Erythroblast (primary cell): ENCODE measurements around the gene GP2.
"Not testable (repeated sequence)": the region's sequence is repeated elsewhere in the genome, so short reads cannot be mapped to it uniquely, and the experiment has no call there.

Experiments used
- DNase-seq, 2 experiments: peaks; one replicate each; lab custom pipeline; 2025; lab: John Stamatoyannopoulos, UW
- GATA1 ChIP-seq: IDR thresholded peaks from 2 replicates; pipeline ENCODE4 v1.6.1; 2011; ENCODE audit warnings: low read depth, mild to moderate bottlenecking, control low read depth, low read length, moderate library complexity
- POLR2A ChIP-seq: IDR thresholded peaks from 2 replicates; pipeline ENCODE4 v1.6.1; 2011; ENCODE audit warnings: mild to moderate bottlenecking, low read length

GP2 gene

DNA sequence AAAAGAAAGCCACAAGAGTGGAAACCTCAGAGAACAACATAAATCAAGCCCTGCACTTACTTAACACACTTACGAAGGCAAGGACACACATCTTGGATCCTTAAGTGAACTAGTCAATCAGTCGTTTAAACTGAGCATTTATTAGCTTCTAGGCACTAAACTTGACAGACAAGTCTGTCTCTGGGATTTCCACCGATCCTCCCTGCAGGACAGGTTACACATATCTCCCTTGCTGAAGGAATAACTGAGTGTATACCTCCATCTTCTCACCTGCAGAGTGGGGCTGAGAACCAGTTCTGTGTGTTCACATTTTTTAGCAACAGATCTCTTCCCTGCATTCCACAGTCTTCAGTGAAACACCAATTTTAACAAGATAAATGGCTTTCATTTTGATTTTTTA, 8.9 kb downstream of the GP2 start:
- no peak for TF ChIP-seq POLR2A
- no peak for TF ChIP-seq GATA1

DNA sequence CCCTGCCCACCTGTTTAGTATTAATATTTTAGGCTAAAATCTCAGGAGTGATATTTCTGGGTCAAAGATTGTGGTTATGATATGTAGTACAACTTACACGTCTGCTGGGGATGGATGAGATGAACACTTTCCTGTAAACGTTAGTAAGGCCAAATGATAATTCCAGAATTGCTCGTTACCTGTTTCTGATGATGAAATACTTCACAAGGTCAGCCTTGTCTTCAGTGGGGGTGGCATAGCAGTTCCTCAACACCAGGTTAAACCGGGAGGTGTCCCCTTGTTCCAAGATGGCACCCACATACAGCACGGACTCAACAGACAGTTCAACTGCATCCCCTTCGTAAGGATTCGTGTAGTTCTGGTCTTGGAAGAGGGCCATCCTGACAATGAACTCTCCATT, 9.3 kb downstream of the GP2 start:
- TF ChIP-seq POLR2A, result no peak
- TF ChIP-seq GATA1, result no peak
- no peak for DNase-seq

More for the DNA sequence above, 8.9 kb downstream of the GP2 start:
- DNase-seq, result no peak

DNA sequence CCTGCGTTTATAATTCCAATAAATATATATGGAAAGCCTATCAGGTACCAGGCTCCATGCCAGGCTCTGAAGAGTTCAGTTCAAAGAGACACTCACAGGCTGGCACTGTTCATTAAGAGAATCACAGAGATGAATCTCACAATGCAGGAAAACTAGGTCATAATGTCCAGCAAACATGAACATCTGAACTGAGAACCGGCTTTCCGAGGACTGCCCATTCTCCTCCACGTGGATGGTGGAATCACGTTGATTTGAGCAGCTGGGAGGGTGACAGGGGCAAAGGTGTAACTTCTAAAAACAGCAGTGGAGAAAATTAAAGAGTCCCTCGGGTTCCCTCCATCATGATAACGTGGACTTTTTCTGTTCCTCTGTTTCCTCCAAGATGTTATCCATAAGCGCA, 10.2 kb downstream of the GP2 start:
- TF ChIP-seq GATA1 (no peak), POLR2A (no peak)
- no peak for DNase-seq

DNA sequence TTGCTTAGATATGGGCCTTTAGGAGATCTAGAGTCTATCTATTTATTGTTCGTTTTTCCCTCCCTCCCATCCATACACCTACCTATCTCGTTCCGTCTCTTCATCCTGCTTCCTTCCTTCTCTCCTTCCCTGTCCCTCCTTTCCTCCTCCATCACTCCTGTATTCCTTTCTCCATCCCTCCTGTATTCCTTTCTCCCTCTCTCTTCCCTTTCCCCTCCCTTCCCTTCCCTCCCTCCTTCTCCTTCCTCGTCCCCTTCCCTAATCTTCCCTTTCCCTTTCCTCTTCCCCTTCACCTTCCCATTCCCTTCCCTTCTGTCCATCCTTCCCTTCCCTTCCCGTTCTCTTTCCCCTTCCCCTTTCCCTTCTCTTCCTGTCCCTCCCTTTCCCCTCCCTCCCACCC, 10.6 kb downstream of the GP2 start:
- DNase-seq, result no peak
- TF ChIP-seq GATA1 (no peak), POLR2A (no peak)

DNA sequence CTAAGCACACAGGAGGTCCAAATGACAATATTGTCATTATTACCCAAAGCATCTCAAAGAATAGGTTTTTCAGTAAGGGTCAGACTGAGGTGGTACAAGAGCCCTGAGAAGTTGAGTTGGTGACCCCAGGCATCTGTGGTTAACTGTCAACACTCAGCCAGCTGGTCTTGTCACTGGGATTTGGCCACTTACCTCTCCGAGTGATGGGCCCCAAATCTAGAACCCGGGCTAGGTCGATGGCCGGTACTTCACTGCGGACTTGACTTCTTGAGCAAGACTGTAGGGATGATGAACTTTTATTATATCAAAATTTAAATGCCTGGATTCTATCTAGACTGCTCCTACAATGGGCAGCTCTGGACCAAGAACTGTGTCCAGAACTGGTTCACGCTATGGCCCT, 11.5 kb downstream of the GP2 start:
- no peak for DNase-seq
- TF ChIP-seq POLR2A (no peak), GATA1 (no peak)

DNA sequence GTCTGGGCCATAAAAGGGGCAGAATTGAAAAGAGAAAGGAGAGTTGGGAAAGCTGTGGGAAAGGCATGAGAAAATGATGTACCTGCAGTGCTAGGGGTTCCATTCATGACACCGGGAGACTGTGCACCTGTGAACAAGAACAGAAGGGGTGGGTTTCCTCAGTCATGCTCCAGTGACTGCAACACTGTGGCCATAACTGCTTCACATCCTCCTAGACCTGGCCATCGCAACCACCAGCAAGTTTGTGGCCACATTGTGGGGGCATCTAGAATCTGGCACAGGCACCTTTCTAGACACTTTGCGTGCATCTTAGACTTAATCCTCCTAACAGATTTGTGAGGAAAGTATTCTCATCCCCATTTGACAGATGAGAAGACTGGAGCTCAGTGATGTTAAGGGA, 12.7 kb downstream of the GP2 start:
- no peak for TF ChIP-seq GATA1
- TF ChIP-seq POLR2A, result no peak
- no peak for DNase-seq

DNA sequence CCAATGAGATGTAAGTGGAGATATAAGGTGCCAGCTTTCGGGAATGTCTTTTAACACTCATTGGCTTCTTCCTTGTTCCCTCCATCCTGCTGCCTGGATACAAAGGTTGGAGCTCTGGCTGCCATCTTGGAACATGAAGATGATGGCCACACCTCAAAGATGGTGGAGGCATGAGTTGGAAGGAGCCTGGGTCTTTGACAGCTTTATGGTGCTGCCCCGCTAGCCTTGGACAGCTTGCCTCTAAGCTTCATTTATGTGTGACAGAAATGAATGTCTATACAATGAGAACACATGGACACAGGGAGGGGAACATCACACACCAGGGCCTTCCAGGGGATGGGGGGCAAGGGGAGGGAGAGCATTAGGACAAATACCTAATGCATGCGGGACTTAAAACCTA, 13.6 kb downstream of the GP2 start:
- TF ChIP-seq POLR2A, result no peak
- DNase-seq, result no peak

DNA sequence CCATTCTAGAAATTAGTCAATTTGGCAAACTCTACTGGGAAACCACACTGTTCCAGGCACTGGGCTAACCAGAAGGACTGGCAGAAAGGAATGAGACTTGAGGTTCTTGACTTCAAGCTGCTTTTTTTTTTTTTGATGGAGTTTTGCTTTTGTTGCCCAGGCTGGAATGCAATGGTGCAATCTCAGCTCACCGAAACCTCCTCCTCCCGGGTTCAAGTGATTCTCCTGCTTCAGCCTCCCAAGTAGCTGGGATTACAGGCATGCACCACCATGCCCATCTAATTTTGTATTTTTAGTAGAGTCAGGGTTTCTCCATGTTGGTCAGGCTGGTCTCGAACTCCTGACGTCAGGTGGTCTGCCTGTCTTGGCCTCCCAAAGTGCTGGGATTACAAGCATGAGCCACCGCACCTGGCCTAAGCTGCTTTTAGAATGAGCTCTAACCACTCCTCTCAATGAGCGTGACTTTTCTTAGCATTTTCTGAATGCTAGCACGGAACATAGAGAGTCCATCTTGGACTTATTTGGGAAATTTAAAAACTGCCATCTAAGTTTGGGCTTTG, 14.7 kb downstream of the GP2 start:
- not testable (repeated sequence) for DNase-seq

DNA sequence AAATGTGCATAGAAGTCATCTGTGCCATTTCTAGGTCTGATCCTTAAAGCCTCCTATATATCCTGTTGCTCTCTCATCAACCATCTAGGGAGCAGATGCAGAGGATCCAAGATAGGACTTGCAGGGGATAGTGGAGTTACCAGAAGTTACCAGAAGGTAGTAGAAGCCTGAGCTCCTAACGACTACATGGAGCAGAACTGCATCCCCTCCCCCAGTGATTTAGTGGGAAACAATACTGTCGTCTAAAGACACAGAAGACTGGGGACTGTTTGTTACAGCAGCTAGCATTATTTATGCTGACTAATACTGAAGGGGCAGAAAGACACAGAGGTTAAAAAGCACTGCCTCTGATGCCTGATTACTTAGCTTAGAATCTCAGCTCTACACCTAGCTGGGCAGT, 15.8 kb downstream of the GP2 start:
- no peak for DNase-seq
- TF ChIP-seq GATA1 (no peak), POLR2A (no peak)

DNA sequence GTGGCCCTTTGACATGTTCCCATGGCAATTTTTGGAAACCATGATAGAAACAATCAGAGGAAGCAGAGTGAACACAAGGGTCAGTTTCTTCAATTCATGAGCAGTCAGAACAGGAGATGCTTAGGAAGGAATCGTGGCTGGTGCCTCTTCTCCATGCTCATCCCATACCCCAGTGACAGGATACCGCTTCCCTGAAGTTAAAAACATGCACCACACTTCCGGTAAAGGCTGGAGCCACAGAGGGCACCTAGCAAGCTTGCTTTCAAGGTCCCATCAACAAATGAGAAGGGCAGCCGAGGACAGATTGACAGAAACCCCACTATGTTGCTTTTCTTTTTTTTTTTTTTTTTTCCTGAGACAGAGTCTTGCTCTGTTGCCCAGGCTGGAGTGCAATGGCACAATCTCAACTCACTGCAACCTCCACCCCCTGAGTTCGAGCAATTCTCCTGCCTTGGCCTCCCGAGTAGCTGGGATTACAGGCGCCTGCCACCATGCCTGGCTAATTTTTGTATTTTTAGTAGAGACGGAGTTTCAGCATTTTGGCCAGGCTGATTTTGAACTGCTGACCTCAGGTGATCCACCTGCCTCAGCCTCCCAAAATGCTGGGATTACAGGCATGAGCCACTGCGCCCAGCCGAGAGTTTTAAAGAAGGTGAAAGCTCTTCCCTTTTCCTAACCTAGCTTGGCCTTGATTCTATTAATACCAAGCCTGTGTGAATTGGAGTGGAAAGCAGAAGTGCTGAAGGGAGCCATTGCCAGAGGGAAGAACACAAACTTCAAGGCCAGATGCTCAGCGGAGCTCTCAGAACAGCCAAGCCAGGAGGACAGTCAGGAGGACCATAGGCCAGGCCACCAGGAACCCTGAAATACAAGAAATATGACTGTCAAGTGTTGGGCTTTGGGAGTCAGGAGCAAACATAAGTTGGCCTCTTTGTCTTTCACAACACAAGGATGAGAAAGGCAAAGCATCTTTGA, 16.6 kb downstream of the GP2 start:
- TF ChIP-seq POLR2A (no peak), GATA1 (no peak)
- DNase-seq, result no peak

DNA sequence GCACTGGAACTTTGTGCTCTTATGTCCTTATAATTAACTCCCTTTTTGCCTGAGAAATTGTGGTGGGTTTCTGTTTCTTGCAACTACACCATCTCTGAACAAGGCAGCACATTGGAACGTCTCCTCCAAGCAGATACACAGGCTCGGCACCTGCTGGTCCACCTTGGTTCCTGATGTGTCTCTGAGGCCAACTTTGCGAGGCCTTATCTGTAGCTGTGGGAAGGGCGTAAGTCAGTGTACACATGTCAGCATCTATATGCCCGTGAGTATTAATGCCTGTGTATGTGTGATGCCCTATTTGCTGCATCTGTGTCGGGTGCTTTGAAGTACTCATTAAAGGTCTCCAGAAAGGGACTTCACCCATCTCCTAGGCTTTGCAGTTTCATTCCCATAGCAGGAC, 17.5 kb downstream of the GP2 start:
- TF ChIP-seq GATA1 (no peak), POLR2A (no peak)
- no peak for DNase-seq

DNA sequence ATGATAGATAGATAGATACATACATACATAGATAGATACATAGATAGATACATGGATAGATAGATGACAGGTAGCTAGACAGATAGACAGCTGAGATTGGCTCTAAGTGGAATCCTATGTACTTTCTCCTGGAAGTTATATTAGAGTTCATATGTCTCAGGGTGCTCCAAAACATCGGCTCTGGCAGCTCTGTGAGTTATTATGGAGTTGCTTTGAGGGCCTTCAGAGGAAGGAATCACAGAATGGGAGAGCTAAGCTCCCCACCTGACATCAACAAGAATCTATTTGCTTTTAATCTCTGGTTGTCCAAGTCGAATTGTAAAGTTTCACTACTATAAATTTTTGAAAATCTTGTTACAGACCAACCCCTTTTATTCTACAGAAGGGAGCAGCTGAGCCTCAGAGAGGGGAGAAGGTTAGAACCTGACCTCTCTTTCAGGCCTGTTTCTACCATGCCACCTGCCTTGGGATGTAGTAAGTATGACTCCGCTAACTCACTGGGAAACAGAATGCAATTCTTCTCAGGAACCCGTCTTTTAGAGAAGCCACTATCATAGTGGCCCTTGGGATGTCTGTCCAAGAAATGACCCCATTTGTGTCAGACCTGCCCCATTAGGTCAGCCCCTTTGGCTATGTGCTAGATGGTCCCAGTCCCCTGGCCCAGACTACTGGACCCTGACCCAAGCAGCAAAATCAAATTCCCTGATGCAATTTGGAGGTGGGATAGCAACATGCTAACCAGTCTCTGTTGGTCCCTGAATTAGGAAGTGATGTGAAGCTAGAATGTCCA, 18.3 kb downstream of the GP2 start:
- no peak for TF ChIP-seq GATA1
- TF ChIP-seq POLR2A, result no peak
- no peak for DNase-seq

DNA sequence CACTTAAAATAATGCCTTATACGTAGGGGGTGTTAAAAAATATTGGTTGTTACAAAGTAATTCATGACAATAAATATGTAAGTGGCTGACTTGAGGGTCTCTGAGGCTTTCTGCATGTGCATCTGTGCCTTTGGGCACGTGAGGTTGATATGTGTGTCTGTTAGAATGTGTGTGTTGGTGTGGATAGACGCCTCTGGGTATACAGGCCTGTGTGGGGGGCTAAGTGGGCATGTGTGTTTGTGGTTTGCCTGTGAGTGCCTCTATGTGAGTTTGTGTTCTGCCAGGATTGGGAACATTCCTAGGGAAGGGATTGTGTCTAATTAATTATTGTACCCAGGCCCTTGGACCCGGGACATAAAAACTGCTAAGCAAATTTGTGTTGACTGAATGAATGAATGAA, 19.0 kb downstream of the GP2 start:
- TF ChIP-seq GATA1 (no peak), POLR2A (no peak)
- no peak for DNase-seq

DNA sequence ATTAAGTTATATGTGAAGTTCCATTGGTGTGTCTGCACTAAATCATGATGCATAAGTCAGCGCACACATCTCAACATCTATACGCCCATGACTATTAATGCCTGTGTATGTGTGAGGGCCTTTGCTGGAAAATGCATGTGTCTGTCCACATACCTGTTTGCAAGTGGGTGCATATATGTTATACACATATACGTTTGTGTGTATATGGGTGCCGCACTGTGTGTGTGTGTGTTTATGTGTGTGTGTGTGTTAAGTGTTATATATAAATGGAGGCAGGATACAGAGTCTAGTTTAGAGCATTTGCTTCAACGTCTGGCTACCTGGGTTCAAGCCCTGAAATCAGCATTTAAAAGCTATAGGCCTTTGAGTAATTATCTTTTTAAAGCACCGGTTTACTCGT, 19.5 kb downstream of the GP2 start:
- no peak for TF ChIP-seq POLR2A
- no peak for TF ChIP-seq GATA1
- no peak for DNase-seq

DNA sequence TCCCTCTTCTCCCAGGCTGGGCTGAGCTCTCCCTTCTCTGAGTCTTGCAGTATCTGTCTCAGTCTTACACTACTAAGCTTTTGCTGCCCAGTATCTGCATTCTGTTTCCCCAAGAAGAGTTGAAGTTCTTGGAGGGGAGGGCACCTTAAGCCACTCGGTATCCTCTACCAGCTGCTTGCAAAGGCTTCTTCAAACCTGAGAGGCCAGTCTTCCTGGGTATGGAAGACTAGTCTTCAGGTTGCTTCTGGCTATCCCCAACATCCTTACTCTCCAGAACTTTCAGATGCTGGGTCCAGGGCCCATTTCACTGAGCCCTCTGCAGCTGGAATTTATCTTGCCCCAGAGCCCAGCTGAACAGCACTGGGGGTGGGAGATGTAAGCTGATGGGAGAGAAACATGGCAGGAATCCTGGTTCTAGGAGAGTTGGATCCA, 20.1 kb downstream of the GP2 start:
- no peak for DNase-seq

More for the DNA sequence above, 20.1 kb downstream of the GP2 start:
- TF ChIP-seq POLR2A (no peak), GATA1 (no peak)
